Nephron (organoid): Measurements from ENCODE around the gene USP6NL.
A peak's percentile ranks its signal among the peaks of the same experiment; 100 is the strongest.

Source experiments
- H3K27ac Mint-ChIP-seq, 3 experiments: 2 replicates each; pipeline ENCODE4 v1.8.0; 2020; ENCODE audit warnings: mixed read lengths in 3 of 3, mild to moderate bottlenecking in 2 of 3, moderate library complexity in 1 of 3
- H3K27me3 Mint-ChIP-seq: 2 replicates; pipeline ENCODE4 v1.8.0; 2021; ENCODE audit warnings: low read depth, mild to moderate bottlenecking, moderate library complexity, mixed read lengths
- H3K36me3 Mint-ChIP-seq: 2 replicates; pipeline ENCODE4 v1.8.0; 2020; ENCODE audit warnings: low read depth, mixed read lengths
- H3K4me1 Mint-ChIP-seq: 2 replicates; pipeline ENCODE4 v1.8.0; 2020; ENCODE audit warnings: mixed read lengths
- H3K4me3 Mint-ChIP-seq, 3 experiments: 2 replicates each; pipeline ENCODE4 v1.8.0; 2020; ENCODE audit warnings: mild to moderate bottlenecking in 3 of 3, mixed read lengths in 3 of 3, moderate library complexity in 2 of 3
- H3K9me3 Mint-ChIP-seq: 2 replicates; pipeline ENCODE4 v1.8.0; 2020; ENCODE audit warnings: mixed read lengths
- TF ChIP-seq, protein P1 (sequence below), 3 experiments: fragments of 200-600 bp; sonication (generic); IDR thresholded peaks; one replicate each; pipeline ENCODE4 v1.5.0; 2021; ENCODE audit warnings: antibody characterized with exemption in 3 of 3; ENCODE audit not compliant: unreplicated experiment in 3 of 3

Gene USP6NL

DNA sequence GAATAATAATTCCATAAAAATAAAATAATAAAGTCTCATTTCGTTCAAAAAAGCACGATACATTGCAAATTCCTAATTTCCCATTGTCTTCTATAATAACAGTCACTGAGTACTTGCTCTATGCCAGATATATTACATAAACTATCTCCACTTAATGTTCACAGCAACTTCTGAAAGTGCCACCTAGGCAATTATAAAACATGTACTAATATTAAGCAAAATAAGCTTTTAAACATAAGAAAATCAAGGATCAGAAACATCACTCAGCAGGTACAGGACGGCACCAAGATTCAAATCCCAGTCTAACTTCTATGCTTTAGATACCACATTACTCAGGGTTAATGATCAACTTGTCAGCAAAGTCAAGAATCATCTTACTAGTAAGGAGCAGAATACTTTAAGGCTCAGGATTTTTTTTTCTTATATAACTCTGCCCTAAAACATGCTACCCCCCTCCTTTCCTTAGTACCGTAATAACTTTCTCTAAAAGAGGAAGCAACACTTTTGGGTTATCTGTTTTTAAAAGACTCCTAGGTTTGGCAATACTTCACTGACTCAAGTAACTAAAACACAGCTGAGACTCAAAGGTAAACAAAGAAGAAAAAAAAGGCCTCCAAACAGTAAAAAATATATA is 51.3 kb downstream of the USP6NL start:
- H3K4me1 Mint-ChIP-seq = peaks cover 4% of the 10 kb centered on the region
- H3K36me3 Mint-ChIP-seq = peaks cover 56% of the 10 kb centered on the region
- no peaks in the 10 kb centered on the region for H3K27me3 Mint-ChIP-seq
- peaks cover 16% of the 10 kb centered on the region for H3K9me3 Mint-ChIP-seq
- H3K27ac Mint-ChIP-seq = peak overlapping the region; percentile 37 to 76 (median 53)
- TF ChIP-seq, protein P1, sequence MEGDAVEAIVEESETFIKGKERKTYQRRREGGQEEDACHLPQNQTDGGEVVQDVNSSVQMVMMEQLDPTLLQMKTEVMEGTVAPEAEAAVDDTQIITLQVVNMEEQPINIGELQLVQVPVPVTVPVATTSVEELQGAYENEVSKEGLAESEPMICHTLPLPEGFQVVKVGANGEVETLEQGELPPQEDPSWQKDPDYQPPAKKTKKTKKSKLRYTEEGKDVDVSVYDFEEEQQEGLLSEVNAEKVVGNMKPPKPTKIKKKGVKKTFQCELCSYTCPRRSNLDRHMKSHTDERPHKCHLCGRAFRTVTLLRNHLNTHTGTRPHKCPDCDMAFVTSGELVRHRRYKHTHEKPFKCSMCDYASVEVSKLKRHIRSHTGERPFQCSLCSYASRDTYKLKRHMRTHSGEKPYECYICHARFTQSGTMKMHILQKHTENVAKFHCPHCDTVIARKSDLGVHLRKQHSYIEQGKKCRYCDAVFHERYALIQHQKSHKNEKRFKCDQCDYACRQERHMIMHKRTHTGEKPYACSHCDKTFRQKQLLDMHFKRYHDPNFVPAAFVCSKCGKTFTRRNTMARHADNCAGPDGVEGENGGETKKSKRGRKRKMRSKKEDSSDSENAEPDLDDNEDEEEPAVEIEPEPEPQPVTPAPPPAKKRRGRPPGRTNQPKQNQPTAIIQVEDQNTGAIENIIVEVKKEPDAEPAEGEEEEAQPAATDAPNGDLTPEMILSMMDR (IDR thresholded peaks at IDR 0.05; ENCODE audit: unreplicated experiment in 3 of 3) = no peak
- peak overlapping the region in 1 of 3 experiments; percentile 1 for H3K4me3 Mint-ChIP-seq

GRCh38 chr10:11557967-11558366 is 53.5 kb downstream of the USP6NL start:
- Mint-ChIP-seq H3K27ac (no peak overlapping the region), H3K4me3 (no peak overlapping the region)
- TF ChIP-seq, protein P1 (IDR thresholded peaks at IDR 0.05; ENCODE audit: unreplicated experiment in 3 of 3) = no peak

GRCh38 chr10:11557513-11557912 is 53.9 kb downstream of the USP6NL start:
- no peak overlapping the region for H3K27ac Mint-ChIP-seq
- TF ChIP-seq, protein P1 (IDR thresholded peaks at IDR 0.05; ENCODE audit: unreplicated experiment in 3 of 3) = no peak
- H3K9me3 Mint-ChIP-seq = peaks cover 24% of the 10 kb centered on the region

More at GRCh38 chr10:11557967-11558366, 53.5 kb downstream of the USP6NL start:
- peaks cover 24% of the 10 kb centered on the region for H3K9me3 Mint-ChIP-seq
- no peaks in the 10 kb centered on the region for H3K27me3 Mint-ChIP-seq
- peaks cover 48% of the 10 kb centered on the region for H3K36me3 Mint-ChIP-seq
- H3K4me1 Mint-ChIP-seq = peaks cover 4% of the 10 kb centered on the region

GRCh38 chr10:11555556-11555955 is 55.9 kb downstream of the USP6NL start:
- Mint-ChIP-seq H3K9me3 (peaks cover 24% of the 10 kb centered on the region), H3K4me1 (peaks cover 4% of the 10 kb centered on the region), H3K36me3 (peaks cover 39% of the 10 kb centered on the region), H3K27me3 (no peaks in the 10 kb centered on the region), H3K27ac (no peak overlapping the region), H3K4me3 (no peak overlapping the region)
- TF ChIP-seq, protein P1 (IDR thresholded peaks at IDR 0.05; ENCODE audit: unreplicated experiment in 3 of 3) = no peak

More at GRCh38 chr10:11557513-11557912, 53.9 kb downstream of the USP6NL start:
- H3K27me3 Mint-ChIP-seq = no peaks in the 10 kb centered on the region
- H3K4me1 Mint-ChIP-seq = peaks cover 4% of the 10 kb centered on the region
- H3K4me3 Mint-ChIP-seq = no peak overlapping the region
- peaks cover 47% of the 10 kb centered on the region for H3K36me3 Mint-ChIP-seq

GRCh38 chr10:11553773-11554381 is 57.6 kb downstream of the USP6NL start:
- H3K27ac Mint-ChIP-seq = no peak overlapping the region
- H3K36me3 Mint-ChIP-seq = peaks cover 39% of the 10 kb centered on the region
- H3K27me3 Mint-ChIP-seq = no peaks in the 10 kb centered on the region
- peaks cover 5% of the 10 kb centered on the region for H3K4me1 Mint-ChIP-seq
- H3K4me3 Mint-ChIP-seq = no peak overlapping the region
- H3K9me3 Mint-ChIP-seq = peaks cover 24% of the 10 kb centered on the region
- TF ChIP-seq, protein P1 (IDR thresholded peaks at IDR 0.05; ENCODE audit: unreplicated experiment in 3 of 3) = no peak
